HCT116 (cell line): ENCODE measurements around the gene ESR1.

ENCODE experiments used
- POLR2AphosphoS5 ChIP-seq: IDR thresholded peaks from 2 replicates; pipeline ENCODE4 v1.6.1; 2011; ENCODE audit warnings: mild to moderate bottlenecking, low read depth, low read length, moderate library complexity
- TF ChIP-seq, protein P1 (sequence below), 3 experiments: fragments of 200-600 bp in 1 of 3; sonication (generic) in 1 of 3; IDR thresholded peaks in 2 of 3; conservative IDR thresholded peaks in 1 of 3; 2 replicates each; pipeline ENCODE4 v1.5.1; 2012 to 2017; ENCODE audit warnings: low read depth in 2 of 3, low read length in 2 of 3, antibody characterized with exemption in 1 of 3, borderline replicate concordance in 1 of 3, control low read depth in 1 of 3, mild to moderate bottlenecking in 1 of 3, mixed read lengths in 1 of 3, mixed run types in 1 of 3, moderate library complexity in 1 of 3; ENCODE audit not compliant: insufficient read depth in 1 of 3

DNA sequence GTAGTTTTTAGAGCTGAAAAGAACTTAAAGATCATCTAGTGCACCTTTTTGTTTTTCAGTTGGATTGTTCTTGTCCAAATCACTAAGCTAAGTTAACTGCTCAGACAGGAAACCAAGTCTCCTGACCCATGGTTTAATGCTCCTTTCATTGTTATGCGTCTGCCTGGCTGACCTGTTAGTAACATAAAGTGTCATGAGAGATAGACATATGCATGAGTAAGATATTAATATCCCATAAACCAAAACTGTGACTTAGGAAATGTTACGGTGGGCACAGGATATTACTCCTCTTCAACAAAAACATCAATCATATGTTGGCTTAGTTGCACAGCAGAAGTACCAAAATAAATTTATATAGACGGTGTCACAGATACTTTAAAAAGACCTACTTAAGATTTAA is 84.0 kb downstream of the ESR1 start:
- TF ChIP-seq, protein P1, sequence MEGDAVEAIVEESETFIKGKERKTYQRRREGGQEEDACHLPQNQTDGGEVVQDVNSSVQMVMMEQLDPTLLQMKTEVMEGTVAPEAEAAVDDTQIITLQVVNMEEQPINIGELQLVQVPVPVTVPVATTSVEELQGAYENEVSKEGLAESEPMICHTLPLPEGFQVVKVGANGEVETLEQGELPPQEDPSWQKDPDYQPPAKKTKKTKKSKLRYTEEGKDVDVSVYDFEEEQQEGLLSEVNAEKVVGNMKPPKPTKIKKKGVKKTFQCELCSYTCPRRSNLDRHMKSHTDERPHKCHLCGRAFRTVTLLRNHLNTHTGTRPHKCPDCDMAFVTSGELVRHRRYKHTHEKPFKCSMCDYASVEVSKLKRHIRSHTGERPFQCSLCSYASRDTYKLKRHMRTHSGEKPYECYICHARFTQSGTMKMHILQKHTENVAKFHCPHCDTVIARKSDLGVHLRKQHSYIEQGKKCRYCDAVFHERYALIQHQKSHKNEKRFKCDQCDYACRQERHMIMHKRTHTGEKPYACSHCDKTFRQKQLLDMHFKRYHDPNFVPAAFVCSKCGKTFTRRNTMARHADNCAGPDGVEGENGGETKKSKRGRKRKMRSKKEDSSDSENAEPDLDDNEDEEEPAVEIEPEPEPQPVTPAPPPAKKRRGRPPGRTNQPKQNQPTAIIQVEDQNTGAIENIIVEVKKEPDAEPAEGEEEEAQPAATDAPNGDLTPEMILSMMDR (IDR thresholded peaks at IDR 0.05 in 2 of 3, conservative IDR thresholded peaks at IDR 0.05 in 1 of 3; ENCODE audit: borderline replicate concordance in 1 of 3, insufficient read depth in 1 of 3, low read depth in 2 of 3, low read length in 2 of 3) = no peak
- TF ChIP-seq POLR2AphosphoS5 = no peak
